HG02571 (cell line): ENCODE results near the gene KDM8.
"Not testable (repeated sequence)": the region's sequence is repeated elsewhere in the genome, so short reads cannot be mapped to it uniquely, and the experiment has no call there.

Experiments
- ATAC-seq: cut with Tn5 transposase; IDR thresholded peaks from one replicate; pipeline ENCODE4 v1.9.1; 2021; ENCODE audit warnings: mild to moderate bottlenecking, moderate library complexity; ENCODE audit not compliant: unreplicated experiment

The KDM8 gene

GRCh38 chr16:27190316-27190871, 12.9 kb upstream of the KDM8 start:
- no peak for ATAC-seq

GRCh38 chr16:27191352-27191924, 11.9 kb upstream of the KDM8 start:
- no peak for ATAC-seq

GRCh38 chr16:27193300-27193990, 9.9 kb upstream of the KDM8 start:
- no peak for ATAC-seq

- no peak for ATAC-seq
These were observed 8.1 kb upstream of the KDM8 start for GRCh38 chr16:27195076-27195741.

GRCh38 chr16:27195941-27196595, 7.3 kb upstream of the KDM8 start:
- ATAC-seq, result no peak

- no peak for ATAC-seq
These were observed 6.3 kb upstream of the KDM8 start for GRCh38 chr16:27197004-27197403.

GRCh38 chr16:27198451-27199234, 4.7 kb upstream of the KDM8 start:
- ATAC-seq, result no peak

GRCh38 chr16:27199235-27199586, 4.1 kb upstream of the KDM8 start:
- no peak for ATAC-seq

- no peak for ATAC-seq
These were observed 3.6 kb upstream of the KDM8 start for GRCh38 chr16:27199736-27200135.

- not testable (repeated sequence) for ATAC-seq
These were observed 2.4 kb upstream of the KDM8 start for GRCh38 chr16:27200914-27201313.

GRCh38 chr16:27202923-27203506, 311 bp upstream of the KDM8 start:
- ATAC-seq, result peak; percentile 57

GRCh38 chr16:27204312-27204915, 1.1 kb downstream of the KDM8 start:
- no peak for ATAC-seq

- ATAC-seq, result no peak
These were observed 2.2 kb downstream of the KDM8 start for GRCh38 chr16:27205423-27206065.

- ATAC-seq, result not testable (repeated sequence)
These were observed 3.8 kb downstream of the KDM8 start for GRCh38 chr16:27207121-27207520.

GRCh38 chr16:27208081-27208680, 4.9 kb downstream of the KDM8 start:
- ATAC-seq, result no peak

- no peak for ATAC-seq
These were observed 5.5 kb downstream of the KDM8 start for GRCh38 chr16:27208796-27209195.

- no peak for ATAC-seq
These were observed 6.3 kb downstream of the KDM8 start for GRCh38 chr16:27209591-27209990.

- no peak for ATAC-seq
These were observed 6.8 kb downstream of the KDM8 start for GRCh38 chr16:27210174-27210573.

- no peak for ATAC-seq
These were observed 7.7 kb downstream of the KDM8 start for GRCh38 chr16:27211026-27211425.
